H9 (cell line): Measurements from ENCODE around the gene GRB7. TPM values are rescaled to one million over a fixed set of nuclear protein-coding genes. Genes with fewer than 3 reads are reported as not detected.

Experiments
- DNase-seq: peaks from one replicate; pipeline ENCODE4 v3.0.0-alpha.2; 2017
- H2AFZ ChIP-seq: one replicate; pipeline ENCODE4 v1.6.1; 2013; ENCODE audit warnings: mild to moderate bottlenecking, low read length, control low read depth, moderate library complexity
- H2AK5ac ChIP-seq: 2 replicates; pipeline ENCODE4 v1.6.1; 2013; ENCODE audit warnings: low read length, control low read depth, mixed read lengths; ENCODE audit not compliant: insufficient read length
- H2BK120ac ChIP-seq: one replicate; pipeline ENCODE4 v1.6.1; 2013; ENCODE audit warnings: low read depth, mild to moderate bottlenecking, low read length, control low read depth, inconsistent platforms; ENCODE audit not compliant: poor library complexity, severe bottlenecking
- H2BK12ac ChIP-seq: 2 replicates; pipeline ENCODE4 v1.6.1; 2013; ENCODE audit warnings: low read length, control low read depth, mixed read lengths, low read depth; ENCODE audit not compliant: insufficient read length
- H2BK15ac ChIP-seq: 2 replicates; pipeline ENCODE4 v1.6.1; 2013; ENCODE audit warnings: low read depth, low read length, control low read depth
- H2BK20ac ChIP-seq: one replicate; pipeline ENCODE4 v1.6.1; 2013; ENCODE audit warnings: low read depth, mild to moderate bottlenecking, low read length, control low read depth, inconsistent platforms; ENCODE audit not compliant: poor library complexity, severe bottlenecking
- H2BK5ac ChIP-seq: 2 replicates; pipeline ENCODE4 v1.6.1; 2013; ENCODE audit warnings: low read length, control low read depth, mixed read lengths; ENCODE audit not compliant: insufficient read length
- H3K14ac ChIP-seq: 2 replicates; pipeline ENCODE4 v1.6.1; 2013; ENCODE audit warnings: low read length, control low read depth; ENCODE audit not compliant: insufficient read depth
- H3K18ac ChIP-seq: 2 replicates; pipeline ENCODE4 v1.6.1; 2013; ENCODE audit warnings: low read depth, mild to moderate bottlenecking, mixed read lengths, low read length, control low read depth; ENCODE audit not compliant: insufficient read length
- H3K23ac ChIP-seq: 2 replicates; pipeline ENCODE4 v1.6.1; 2013; ENCODE audit warnings: low read length, control low read depth, mixed read lengths, low read depth; ENCODE audit not compliant: insufficient read length
- H3K23me2 ChIP-seq: 2 replicates; pipeline ENCODE4 v1.6.1; 2013; ENCODE audit warnings: low read depth, mild to moderate bottlenecking, mixed read lengths, low read length, control low read depth; ENCODE audit not compliant: insufficient read length, poor library complexity, severe bottlenecking
- H3K27ac ChIP-seq: 2 replicates; pipeline ENCODE4 v1.5.1; 2013; ENCODE audit warnings: low read length, control low read depth, mixed read lengths, low read depth; ENCODE audit not compliant: insufficient read length
- H3K27me3 ChIP-seq: 2 replicates; pipeline ENCODE4 v1.6.1; 2013; ENCODE audit warnings: low read length, control low read depth, inconsistent platforms; ENCODE audit not compliant: insufficient read depth
- H3K4ac ChIP-seq: 2 replicates; pipeline ENCODE4 v1.6.1; 2013; ENCODE audit warnings: low read depth, mild to moderate bottlenecking, control low read depth, inconsistent platforms, low read length, moderate library complexity
- H3K4me1 ChIP-seq: 2 replicates; pipeline ENCODE4 v1.6.1; 2013; ENCODE audit warnings: low read length, control low read depth, inconsistent platforms; ENCODE audit not compliant: insufficient read depth
- H3K4me2 ChIP-seq: 2 replicates; pipeline ENCODE4 v1.6.1; 2013; ENCODE audit warnings: low read length, control low read depth, mixed read lengths; ENCODE audit not compliant: insufficient read length, insufficient read depth
- H3K56ac ChIP-seq: 2 replicates; pipeline ENCODE4 v1.6.1; 2013; ENCODE audit warnings: low read depth, mild to moderate bottlenecking, mixed read lengths, low read length, control low read depth; ENCODE audit not compliant: insufficient read length
- H3K79me1 ChIP-seq: 2 replicates; pipeline ENCODE4 v1.6.1; 2013; ENCODE audit warnings: low read depth, mild to moderate bottlenecking, moderate library complexity, low read length, control low read depth, inconsistent platforms; ENCODE audit not compliant: insufficient read depth, poor library complexity, severe bottlenecking
- H3K79me2 ChIP-seq: 2 replicates; pipeline ENCODE4 v1.6.1; 2013; ENCODE audit warnings: low read length, control low read depth, inconsistent platforms; ENCODE audit not compliant: insufficient read depth
- H3K9ac ChIP-seq: 2 replicates; pipeline ENCODE4 v1.6.1; 2013; ENCODE audit warnings: low read length, control low read depth, mixed read lengths; ENCODE audit not compliant: insufficient read length; ENCODE audit errors: extremely low read depth
- H3K9me3 ChIP-seq: one replicate; pipeline ENCODE4 v1.6.1; 2013; ENCODE audit warnings: low read depth, low read length, inconsistent platforms; ENCODE audit not compliant: control insufficient read depth
- H3T11ph ChIP-seq: one replicate; pipeline ENCODE4 v1.6.1; 2013; ENCODE audit warnings: mild to moderate bottlenecking, low read length, control low read depth, inconsistent platforms
- H4K20me1 ChIP-seq: one replicate; pipeline ENCODE4 v1.6.1; 2013; ENCODE audit not compliant: control insufficient read depth, insufficient read length, insufficient read depth
- H4K5ac ChIP-seq: 2 replicates; pipeline ENCODE4 v1.6.1; 2013; ENCODE audit warnings: low read depth, mild to moderate bottlenecking, mixed read lengths, low read length, control low read depth; ENCODE audit not compliant: insufficient read length
- H4K8ac ChIP-seq: replicated peaks from 2 replicates; pipeline ENCODE4 v1.6.1; 2013; ENCODE audit warnings: low read length, control low read depth, mixed read lengths, low read depth; ENCODE audit not compliant: insufficient read length
- H4K91ac ChIP-seq: 2 replicates; pipeline ENCODE4 v1.6.1; 2013; ENCODE audit warnings: low read depth, mild to moderate bottlenecking, moderate library complexity, mixed read lengths, low read length, control low read depth; ENCODE audit not compliant: insufficient read length
- H3K27ac Mint-ChIP-seq, 3 experiments: 2 replicates in 2 of 3; 3 replicates in 1 of 3; pipeline ENCODE4 v1.8.0; 2020 to 2021; ENCODE audit warnings: mixed read lengths in 3 of 3, mild to moderate bottlenecking in 1 of 3, moderate library complexity in 1 of 3
- H3K27me3 Mint-ChIP-seq: 2 replicates; pipeline ENCODE4 v1.8.0; 2021; ENCODE audit warnings: low read depth, mild to moderate bottlenecking, moderate library complexity, mixed read lengths
- H3K36me3 Mint-ChIP-seq, 3 experiments: 2 replicates in 2 of 3; 3 replicates in 1 of 3; pipeline ENCODE4 v1.8.0; 2020 to 2021; ENCODE audit warnings: low read depth in 3 of 3, mixed read lengths in 3 of 3; ENCODE audit not compliant: insufficient read depth in 1 of 3
- H3K4me1 Mint-ChIP-seq, 2 experiments: 2 replicates each; pipeline ENCODE4 v1.8.0; 2020; ENCODE audit warnings: mixed read lengths in 2 of 2
- H3K4me3 Mint-ChIP-seq, 2 experiments: 2 replicates in 1 of 2; 3 replicates in 1 of 2; pipeline ENCODE4 v1.8.0; 2020 to 2021; ENCODE audit warnings: mild to moderate bottlenecking in 2 of 2, mixed read lengths in 2 of 2, moderate library complexity in 1 of 2
- H3K9me3 Mint-ChIP-seq, 2 experiments: 2 replicates in 1 of 2; 3 replicates in 1 of 2; pipeline ENCODE4 v1.8.0; 2020; ENCODE audit warnings: mild to moderate bottlenecking in 2 of 2, mixed read lengths in 2 of 2, moderate library complexity in 1 of 2
- WGBS: extraction: QIAGEN DNeasy Blood & Tissue Kit; methylation state at CpG from one replicate; pipeline ENCODE4 v1.1.7; 2013; ENCODE audit warnings: missing lambda C conversion rate, low lambda C conversion rate, mixed read lengths; ENCODE audit not compliant: insufficient read length; ENCODE audit errors: extremely low coverage; 5-methylcytosine and 5-hydroxymethylcytosine counted together
- total RNA-seq: library from RNA; stranded (reverse); gene quantifications from 2 replicates; pipeline ENCODE4 v1.2.1, GENCODE V29; 2021
- TF ChIP-seq, protein P1 (sequence below): fragments of 200-600 bp; sonication (generic); conservative IDR thresholded peaks from 3 replicates; pipeline ENCODE4 v1.8.0; 2021; ENCODE audit warnings: antibody characterized with exemption, mild to moderate bottlenecking

Gene GRB7
- total RNA-seq, 1 experiment from 2014 or later, result 55.0 TPM

GRCh38 chr17:39757176-39757662, 19.5 kb downstream of the GRB7 start:
- Histone ChIP-seq H3K79me1 (no peaks in the 10 kb centered on the region), H2BK5ac (no peak overlapping the region), H3K79me2 (no peaks in the 10 kb centered on the region), H2BK120ac (no peak overlapping the region), H3K9ac (no peak overlapping the region), H4K91ac (no peak overlapping the region), H3K4me1 (peaks cover 2% of the 10 kb centered on the region; the same call in 1 of the 2 replicates), H3K27ac (no peak overlapping the region), H2BK12ac (no peak overlapping the region), H2AK5ac (no peak overlapping the region), H3K4me2 (no peak overlapping the region), H3K23me2 (peaks cover 3% of the 10 kb centered on the region), H4K20me1 (peaks cover 2% of the 10 kb centered on the region), H4K5ac (no peak overlapping the region), H3K56ac (no peak overlapping the region), H2BK15ac (no peak overlapping the region), H3K23ac (no peak overlapping the region), H3K9me3 (no peaks in the 10 kb centered on the region), H3K4ac (no peak overlapping the region), H3K27me3 (no peaks in the 10 kb centered on the region), H4K8ac (no peak overlapping the region), H2AFZ (no peak overlapping the region), H3K14ac (no peak overlapping the region), H3T11ph (no peak overlapping the region), H2BK20ac (no peak overlapping the region), H3K18ac (no peak overlapping the region)
- no peak for DNase-seq
- Mint-ChIP-seq H3K4me1 (peaks cover 38 to 45% of the 10 kb centered on the region in 2 experiments), H3K9me3 (no peaks in the 10 kb centered on the region; a peak in 2 of 5 replicates), H3K4me3 (no peak overlapping the region), H3K36me3 (peaks cover 0 to 3% (median 0%) of the 10 kb centered on the region in 3 experiments; a peak in 1 of 7 replicates), H3K27me3 (peaks cover 32% of the 10 kb centered on the region), H3K27ac (no peak overlapping the region)
- WGBS, result no CpG with 5 or more reads among the region's 4 CpGs
- TF ChIP-seq, protein P1, sequence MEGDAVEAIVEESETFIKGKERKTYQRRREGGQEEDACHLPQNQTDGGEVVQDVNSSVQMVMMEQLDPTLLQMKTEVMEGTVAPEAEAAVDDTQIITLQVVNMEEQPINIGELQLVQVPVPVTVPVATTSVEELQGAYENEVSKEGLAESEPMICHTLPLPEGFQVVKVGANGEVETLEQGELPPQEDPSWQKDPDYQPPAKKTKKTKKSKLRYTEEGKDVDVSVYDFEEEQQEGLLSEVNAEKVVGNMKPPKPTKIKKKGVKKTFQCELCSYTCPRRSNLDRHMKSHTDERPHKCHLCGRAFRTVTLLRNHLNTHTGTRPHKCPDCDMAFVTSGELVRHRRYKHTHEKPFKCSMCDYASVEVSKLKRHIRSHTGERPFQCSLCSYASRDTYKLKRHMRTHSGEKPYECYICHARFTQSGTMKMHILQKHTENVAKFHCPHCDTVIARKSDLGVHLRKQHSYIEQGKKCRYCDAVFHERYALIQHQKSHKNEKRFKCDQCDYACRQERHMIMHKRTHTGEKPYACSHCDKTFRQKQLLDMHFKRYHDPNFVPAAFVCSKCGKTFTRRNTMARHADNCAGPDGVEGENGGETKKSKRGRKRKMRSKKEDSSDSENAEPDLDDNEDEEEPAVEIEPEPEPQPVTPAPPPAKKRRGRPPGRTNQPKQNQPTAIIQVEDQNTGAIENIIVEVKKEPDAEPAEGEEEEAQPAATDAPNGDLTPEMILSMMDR, result no peak
